Stimulated activated CD4-positive, alpha-beta T cell treated with anti-CD3 and anti-CD28 coated beads, Interleukin-15, amount 100 ng/mL, for 24 hours (primary cell): ENCODE measurements around the gene DNASE2.
A peak's percentile ranks its signal among the peaks of the same experiment; 100 is the strongest.
"Not testable (repeated sequence)": the region's sequence is repeated elsewhere in the genome, so short reads cannot be mapped to it uniquely, and the experiment has no call there.

Experiments used
- DNase-seq: peaks from one replicate; pipeline ENCODE4 v3.0.0-alpha.2; 2020

The DNASE2 gene, protein sequence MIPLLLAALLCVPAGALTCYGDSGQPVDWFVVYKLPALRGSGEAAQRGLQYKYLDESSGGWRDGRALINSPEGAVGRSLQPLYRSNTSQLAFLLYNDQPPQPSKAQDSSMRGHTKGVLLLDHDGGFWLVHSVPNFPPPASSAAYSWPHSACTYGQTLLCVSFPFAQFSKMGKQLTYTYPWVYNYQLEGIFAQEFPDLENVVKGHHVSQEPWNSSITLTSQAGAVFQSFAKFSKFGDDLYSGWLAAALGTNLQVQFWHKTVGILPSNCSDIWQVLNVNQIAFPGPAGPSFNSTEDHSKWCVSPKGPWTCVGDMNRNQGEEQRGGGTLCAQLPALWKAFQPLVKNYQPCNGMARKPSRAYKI

DNA sequence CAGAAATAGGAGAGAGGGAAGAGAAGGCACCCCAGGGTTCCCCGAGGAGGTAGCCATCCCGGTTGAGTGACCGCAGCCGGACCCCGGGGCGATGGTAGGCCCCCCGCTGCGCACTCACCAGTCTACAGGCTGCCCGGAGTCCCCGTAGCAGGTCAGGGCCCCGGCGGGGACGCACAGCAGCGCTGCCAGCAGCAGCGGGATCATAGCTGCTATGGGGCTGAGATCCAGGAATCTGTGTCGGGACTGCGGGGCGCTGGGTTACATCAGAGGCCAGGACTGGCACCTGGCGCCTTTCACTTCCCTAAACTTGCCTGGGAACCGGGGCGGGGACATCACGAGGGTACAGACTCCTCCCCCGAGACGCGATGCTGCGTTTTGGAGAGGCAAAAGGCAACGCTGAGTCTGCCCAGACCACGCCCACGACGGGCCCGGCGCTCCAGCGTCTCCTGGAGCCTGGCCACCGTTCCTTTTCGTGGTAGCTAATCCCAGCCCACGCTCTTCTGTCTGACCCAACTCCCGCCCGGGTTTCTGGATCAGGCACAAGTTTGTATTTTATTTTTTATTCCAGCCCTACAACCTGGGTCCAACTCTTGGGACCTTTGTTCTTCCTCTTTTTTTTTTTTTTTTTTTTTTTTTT, at the start of gene DNASE2:
TSS of gene DNASE2 (minus strand) at position 278 of the 637 bp plus-strand sequence. CDS start at position 204, 74 bp downstream.
- peak; percentile 97 for DNase-seq

DNA sequence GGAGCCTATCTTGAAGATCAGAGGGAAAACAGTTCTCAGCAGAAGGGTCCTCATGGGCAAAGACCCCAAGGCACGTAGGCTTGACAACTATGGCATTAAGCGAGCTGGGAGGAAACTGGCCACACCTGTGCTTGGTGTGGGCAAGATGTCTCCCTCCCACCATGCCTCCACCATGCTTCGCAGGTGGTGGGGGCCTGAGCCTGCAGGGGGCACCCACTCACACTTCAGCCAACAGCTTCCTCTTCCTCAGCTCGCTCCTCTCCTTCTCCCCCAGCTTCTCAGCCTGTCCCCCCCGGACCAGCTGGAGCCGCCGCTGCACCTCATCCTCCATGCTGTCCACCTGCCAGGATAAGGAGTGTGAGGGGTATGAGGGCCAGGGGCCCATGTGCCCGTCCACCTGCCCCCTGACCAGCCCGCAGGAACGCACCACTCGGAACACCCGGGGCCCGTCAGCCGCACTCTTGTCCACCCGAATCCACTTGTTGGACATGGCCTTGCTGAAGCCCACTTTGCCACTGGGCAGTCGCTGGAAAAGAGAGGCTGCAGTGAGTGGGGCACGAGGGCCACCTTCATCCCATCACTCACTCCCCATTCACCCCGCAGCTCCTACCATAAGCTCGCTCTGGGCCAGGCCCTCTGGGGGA, 48.9 kb upstream of the DNASE2 start:
- DNase-seq = no peak

DNA sequence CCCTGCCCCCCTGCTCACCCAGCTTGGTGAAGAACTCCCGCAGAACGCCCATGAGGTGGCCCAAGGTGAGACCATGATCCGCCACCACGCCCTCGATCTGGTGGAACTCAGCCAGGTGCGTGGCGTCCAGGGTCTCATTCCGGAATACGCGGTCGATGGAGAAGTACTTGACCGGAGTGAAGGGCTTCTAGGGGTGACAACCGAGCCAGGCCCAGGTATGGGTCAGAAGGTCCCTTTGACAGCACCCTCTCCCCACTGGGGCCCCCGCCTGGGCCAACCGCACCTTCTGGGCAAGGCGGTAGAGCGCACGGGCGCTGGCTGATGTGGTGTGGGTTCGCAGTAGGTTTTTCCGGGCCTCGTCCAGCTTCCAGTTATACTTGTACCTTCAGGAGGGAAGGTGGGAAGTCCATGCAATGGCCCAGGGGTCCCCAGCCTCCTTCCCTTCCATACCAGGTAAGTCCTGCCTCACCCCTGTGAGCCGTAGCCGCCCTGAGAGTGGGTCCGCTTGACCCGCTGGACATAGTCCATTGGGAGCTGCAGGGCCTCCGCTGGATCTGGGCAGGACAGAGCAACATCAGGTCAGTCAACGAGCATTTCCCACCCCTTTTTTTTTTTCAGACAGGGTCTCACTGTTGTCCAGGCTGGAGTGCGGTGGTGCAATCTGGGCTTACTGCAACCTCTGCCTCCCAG, 43.5 kb upstream of the DNASE2 start:
- no peak for DNase-seq

DNA sequence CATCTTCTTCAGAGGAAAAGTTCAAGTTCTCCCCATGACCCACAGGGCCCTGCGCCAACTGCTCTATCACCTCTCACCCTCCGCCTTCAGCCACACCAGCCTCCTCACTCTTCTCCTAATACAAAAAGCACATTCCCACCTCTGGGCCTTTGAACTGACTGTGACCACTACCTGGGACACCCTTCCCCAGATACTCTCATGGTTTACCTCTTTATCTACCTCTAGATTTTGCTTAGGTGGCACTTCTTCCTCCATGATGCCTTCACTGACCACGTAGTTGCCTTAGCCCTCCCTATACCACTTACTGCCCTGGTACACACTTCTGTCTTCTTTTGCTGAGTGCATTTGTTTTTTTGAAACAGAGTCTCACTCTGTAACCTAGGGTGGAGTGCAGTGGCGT, 41.7 kb upstream of the DNASE2 start:
- no peak for DNase-seq

DNA sequence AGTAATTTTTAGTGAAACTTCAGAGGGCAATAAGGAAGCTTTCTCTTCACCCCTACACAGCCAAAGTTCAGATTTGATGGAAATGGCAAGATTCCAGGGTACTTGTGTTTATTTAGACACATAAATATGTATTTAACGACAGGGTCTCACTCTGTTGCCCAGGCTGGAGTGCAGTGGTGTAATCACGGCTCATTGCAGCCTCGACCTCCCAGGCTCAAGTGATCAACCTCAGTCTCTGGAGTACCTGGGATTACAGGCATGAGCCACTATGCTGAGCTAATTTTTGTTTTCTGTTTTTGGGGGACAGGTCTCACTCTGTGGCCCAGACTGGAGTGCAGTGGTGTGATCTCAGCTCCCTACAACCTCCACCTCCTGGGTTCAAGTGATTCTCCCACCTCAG, 39.8 kb upstream of the DNASE2 start:
- no peak for DNase-seq

DNA sequence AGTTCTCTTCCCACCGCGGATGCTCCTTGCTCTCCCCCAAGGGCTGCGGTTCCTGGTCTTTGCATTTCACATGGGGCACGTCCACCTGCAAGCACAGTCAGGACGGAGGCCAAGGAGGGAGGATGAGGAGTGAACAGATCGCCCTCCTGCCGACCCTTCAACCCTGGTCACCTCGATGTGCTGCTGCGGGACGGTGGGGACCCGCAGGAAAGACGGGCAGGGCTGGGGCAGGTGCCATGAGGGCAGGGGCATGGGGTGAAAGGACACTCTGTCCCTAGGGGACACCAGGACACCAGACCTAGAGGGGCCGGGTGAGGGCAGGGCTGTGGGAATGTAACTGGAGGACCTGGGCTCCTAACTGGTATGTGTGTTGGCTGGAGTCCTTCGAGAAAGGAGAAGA, 37.0 kb upstream of the DNASE2 start:
- DNase-seq = no peak

DNA sequence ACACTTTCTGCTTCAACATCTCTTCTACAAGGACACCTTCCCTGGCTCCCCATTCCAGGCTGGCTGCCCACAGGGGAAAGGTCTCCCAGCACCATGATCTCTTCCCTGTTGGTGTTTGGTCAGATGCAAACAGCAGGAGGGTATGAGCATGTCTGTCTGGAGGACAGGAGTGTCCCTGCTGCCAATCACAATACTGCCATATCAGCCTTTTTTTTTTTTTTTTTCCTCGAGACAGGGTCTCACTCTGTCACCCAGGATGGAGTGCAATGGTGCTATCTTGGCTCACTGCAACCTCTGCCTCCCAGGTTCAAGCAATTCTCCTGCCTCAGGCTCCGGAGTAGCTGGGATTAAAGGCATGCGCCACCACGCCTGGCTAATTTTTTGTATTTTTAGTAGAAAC, 34.6 kb upstream of the DNASE2 start:
- DNase-seq = not testable (repeated sequence)

DNA sequence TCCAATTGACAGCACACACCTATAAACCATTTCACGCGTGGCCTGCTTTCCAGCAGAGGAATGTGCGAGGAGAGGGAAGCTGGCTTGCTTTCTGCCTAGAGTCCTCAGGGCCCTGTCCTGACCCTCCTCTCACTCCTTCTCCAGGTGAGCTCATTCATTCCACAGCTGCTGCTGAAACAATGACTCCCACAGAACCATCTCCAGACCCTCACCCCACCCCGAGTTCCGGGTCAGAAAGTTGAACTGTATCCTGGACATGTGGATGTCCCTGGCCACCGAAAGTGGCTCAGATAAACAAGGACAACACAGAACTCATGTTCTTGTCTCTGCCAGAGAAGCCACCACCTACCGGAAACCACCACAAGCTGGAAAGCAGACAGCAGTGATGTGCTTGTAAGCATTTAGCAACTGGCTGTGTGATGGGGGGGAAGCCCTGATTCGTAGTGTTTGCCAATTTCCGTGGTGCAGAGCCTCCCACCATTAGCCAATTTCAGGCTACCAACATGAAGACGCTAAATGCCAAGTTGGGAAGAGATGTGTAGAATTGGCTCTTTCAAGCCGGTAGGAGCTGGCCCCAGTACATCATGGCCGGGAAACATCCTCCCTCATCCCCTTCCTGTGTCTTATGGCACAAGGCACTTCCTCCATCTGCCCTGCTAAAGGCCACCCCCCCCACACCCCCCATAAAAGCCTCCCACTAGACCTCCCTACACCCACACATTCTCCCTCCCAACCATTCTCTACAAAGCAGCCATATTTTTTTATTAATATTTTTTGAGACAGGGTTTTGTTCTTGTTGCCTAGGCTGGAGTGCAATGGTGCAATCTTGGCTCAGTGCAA, 32.8 kb upstream of the DNASE2 start:
- peak; percentile 47 for DNase-seq

DNA sequence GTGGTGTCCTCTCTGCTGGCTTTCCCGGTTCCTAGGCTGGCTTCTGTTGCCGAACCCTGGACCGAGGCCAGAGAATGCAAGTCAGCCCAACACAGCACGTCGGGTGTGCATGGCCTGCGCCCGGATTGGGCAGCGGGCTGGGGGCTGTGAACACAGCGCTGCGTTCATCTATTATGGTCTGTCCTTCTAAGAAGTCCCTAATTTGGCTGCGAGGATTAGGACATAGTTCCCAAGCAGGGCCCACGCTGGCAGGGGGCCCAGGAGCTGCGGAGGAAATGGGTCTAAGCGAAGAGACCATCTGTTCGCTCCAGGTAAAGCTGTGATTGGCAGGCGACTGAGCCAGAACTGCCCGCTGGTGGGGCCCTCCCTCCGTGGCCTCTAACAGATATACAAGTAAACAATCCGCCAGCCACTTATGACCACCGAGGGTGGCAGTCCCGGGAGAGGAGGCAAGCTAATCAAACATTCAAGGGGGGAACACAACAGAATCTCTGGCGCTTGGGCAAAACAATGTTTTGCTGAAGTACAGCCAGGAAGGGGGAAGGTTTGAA, 31.8 kb upstream of the DNASE2 start:
- no peak for DNase-seq

DNA sequence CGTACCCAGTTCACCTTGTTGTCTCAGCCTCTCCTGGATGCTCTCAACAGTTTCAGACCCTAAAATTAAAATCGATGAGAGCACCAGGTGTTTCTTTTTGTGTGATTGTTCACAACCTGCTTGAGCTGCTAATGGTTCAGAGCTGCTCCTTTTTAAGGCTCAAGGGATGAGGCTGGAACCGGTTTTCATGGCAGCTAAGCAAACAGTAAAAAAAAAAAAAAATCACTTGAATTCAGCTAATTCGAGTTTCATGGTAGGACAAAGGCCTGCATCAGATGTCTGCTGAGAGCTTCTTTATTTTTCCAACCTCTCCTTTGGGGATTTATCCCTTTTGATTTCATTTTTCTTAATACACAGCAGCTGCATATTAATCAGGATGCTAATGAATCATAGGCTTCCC, 31.3 kb upstream of the DNASE2 start:
- DNase-seq = no peak

DNA sequence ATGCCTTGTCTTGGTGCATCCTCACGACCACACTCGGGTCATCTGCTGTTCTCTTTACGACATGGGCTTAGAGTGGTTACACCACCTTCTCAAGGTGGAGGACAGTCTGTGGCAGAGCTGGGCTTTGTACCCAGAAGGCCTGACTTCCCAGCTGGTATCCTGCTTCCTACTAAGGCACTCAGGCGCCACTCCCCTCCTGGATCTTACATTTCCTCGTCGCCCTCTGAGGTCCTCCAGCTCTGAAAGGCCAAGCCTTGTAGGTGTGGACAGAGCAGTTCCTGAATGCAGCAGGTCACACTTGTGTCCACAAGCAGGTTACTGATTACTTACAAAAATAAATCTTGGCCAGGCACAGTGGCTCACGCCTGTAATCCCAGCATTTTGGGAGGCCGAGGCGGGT, 25.9 kb upstream of the DNASE2 start:
- DNase-seq = no peak

DNA sequence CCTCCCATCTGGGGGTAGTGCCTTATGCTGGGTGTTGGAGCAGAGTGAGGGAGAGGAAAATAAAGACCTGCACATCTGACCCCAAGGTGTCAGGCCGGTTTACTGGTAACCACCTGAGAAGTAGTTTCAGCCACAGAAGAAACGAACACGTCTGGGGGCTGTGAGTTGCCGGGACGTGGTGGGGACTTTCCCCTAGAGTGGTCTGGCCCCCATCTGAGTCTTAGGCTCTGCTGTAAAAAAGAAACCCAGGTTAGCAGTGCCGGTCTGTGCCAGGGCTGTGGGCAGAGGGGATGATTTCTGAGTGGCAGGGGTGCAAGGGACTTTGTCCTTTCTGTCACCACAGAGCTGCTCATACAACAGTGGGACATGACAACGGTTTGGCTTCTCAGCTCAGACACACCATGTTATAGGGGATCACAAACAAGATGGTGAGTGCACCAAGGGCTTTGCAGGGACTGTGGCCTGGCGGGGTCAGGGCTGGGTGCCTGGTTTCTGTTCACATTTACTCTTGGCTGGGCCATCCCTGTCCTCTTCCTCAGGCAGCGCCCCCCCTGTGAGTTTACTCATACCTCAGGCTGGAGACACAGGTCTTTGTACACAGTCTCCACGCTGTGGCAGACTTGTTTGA, 18.8 kb upstream of the DNASE2 start:
- DNase-seq = no peak

DNA sequence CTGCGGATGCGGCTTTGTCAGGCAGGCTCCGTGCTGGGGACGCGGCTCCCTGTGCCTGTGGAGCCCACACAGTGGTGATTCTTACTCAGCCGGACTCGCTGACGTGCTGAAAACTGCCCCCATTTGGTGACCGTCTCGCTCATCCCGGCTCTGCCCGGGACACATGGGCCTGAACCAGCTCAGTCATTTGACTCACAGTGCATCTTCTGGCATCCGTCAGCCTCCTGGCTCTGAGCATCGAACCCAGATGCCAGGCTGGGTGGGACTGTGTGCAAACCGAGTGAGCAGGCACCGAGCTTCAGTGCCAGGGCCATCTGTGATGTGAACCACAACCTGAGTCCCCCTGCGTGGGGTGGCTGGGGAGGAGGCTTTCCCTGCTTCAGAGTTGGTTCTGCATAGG, 15.2 kb upstream of the DNASE2 start:
- DNase-seq = no peak

DNA sequence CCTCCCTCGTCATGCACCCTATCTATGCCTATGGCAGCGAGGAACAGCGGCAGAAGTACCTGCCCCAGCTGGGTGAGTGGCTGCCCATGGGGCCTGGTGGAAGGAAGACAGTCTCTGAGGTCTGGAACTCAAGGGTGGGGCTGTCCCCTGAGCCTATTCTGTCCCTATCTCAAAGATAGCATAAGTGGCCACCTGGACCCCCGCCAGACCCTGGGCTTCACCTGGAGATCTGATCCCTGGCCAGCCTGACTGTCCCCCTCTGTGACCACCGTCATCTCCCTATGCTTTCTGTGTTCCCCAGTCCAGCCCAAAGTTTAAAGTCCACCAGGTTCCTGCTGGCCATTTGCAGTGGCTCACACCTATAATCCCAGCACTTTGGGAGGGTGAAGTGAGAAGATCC, 12.3 kb upstream of the DNASE2 start:
- no peak for DNase-seq

DNA sequence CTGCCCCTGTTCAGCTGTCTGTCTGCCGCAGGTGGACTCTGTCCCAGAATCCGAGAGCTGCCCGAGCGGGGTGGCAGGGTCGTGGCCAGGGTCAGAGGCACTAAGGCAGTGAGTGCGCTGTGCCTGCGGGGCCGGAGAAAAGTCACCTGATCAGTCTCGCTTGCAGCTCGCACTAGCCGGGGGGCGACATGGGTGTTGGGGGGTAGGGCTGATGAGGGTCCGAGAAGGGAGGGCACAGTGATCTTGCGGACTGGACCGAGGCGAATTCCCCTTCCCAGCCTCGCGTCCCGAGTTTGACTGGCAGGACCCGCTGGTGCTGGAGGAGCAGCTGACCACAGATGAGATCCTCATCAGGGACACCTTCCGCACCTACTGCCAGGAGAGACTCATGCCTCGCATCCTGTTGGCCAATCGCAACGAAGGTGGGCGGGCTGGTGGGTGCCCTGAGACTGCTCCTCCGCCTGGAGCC, 10.3 kb upstream of the DNASE2 start:
- DNase-seq = no peak

DNA sequence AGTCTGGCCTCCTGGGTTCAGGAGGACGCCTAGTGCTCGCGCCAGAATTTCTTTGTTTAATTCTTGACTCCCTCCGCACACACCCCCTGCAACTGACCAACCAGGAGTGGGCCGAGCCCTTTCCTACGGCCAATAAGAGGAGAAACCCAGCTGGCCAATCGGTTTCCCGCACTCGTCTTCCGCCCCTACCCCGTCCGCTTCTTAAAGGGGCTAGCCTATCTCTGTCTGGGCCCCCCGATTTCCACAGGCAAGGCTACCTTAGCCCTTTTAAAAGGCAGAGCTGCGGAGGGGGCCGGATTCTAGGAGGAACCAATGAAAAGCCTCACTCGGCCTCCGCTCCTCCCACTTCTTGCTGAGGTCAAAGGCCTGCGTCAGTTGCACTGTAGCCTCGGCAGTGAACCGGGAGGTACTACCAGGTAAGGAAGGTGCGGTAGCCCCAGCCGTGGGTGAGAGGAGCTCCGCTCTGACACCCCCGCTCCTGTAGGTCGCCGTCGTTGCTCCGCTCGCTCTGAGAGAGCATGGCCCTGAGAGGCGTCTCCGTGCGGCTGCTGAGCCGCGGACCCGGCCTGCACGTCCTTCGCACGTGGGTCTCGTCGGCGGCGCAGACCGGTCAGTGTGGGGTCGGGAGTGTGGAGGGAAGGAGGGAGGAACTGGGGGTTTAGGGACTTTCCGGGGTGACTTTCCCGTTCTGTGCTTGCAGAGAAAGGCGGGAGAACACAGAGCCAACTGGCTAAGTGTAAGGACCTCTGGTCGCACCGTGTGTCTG, 9.7 kb upstream of the DNASE2 start, which contains the start of gene GCDH:
TSS of gene GCDH (plus strand) at position 374 of the 766 bp plus-strand sequence. CDS start at position 519, 145 bp downstream.
- DNase-seq = peak; percentile 98

DNA sequence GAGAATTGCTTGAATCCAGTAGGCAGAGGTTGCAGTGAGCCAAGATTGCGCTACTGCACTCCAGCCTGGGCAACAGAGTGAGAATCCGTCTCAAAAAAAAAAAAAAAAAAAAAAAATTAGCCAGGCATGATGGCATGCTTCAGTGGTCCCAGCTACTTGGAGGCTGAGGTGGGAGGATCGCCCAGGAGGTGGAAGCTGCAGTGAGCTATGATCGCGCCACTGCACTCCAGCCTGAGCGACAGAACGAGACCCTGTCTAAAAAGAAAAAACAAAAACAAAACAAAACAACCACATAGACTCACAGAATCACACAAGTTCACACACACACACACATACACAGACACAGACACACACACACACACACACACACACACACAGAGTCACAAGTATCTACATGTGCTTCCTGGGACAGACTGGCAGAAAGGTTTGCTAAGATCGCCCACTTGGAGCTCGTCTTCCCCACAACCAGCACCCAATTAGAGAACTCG, 9.1 kb upstream of the DNASE2 start:
- not testable (repeated sequence) for DNase-seq

DNA sequence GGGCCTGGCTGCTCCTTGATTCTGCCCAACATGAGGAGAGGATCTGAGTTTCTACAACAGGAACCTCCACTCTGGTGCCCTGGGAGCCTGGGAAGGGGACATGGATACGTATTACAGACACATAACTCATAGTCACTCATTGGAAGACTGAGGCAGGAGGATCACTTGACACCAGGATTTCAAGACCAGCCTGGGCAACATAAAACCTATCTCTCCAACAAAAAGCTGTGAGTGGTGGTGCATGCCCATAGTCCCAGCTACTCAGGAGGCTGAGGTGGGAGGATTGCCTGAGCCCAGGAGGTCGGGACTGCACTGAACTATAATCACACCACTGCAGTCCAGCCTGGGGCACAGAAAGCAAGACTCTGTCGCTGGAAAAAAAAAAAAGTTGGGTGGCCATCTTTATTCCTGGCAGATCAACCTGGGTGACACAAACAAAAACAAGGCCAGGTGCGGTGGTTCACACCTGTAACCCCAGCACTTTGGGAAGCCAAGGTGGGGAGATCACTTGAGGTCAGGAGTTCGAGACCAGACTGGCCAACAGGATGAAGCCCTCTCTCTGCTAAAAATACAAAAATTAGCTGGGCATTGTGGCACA, 6.9 kb upstream of the DNASE2 start:
- DNase-seq = no peak

DNA sequence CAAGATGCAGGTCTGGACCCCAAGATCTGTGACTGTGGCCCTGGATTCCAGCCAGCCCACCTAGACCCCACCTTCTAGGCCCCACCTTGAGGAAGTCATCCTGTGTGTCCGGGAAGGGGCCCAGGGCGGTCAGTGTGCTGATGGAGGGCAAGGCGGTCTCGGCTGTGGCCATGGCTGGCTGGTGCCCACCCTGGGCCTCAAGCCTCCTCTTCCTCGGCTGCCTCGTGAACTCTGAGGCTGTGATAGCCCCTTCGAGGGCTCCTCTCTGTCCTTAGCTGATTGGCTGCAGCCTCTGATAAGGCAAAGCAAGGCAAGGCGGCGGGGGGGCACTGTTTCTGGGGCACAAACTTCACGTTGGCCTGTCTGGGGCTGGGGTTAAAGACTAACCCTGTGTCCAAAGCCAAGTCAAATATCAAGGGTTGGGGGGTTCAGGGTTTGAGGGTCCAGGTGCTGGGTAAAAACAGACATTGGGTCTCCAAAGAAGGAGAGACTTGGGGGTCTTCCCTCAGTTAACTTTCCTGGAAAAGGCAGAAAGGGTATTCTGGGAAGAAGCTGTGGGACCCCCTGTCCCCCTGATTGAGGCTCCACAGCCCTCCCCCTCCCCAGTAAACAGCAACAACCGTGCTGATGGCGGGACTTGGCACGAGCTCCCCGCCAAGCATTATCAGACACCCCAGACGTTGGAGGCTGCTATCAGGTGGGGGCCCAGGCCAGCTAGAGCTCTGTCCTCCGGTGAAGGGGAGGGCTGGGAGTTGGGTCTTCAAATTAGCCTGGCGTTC, 5.9 kb upstream of the DNASE2 start, which contains the start of gene KLF1:
TSS of gene KLF1 (minus strand) at position 233 of the 779 bp plus-strand sequence. CDS start at position 172, 61 bp downstream.
- DNase-seq = no peak
